Stimulated activated naive B cell treated with anti-CD40 and anti-IgM and Interleukin-4, amounts not matched to agents 10 μg/mL and 1 μg/mL and 100 μg/mL, for 72 hours (primary cell): ENCODE data around the gene SCAND1.
"Not testable (repeated sequence)": the region's sequence is repeated elsewhere in the genome, so short reads cannot be mapped to it uniquely, and the experiment has no call there.

Experiments
- ATAC-seq, 2 donors: fragments of 150-1000 bp; cut with Tn5 transposase; replicated peaks; 2 replicates each; pipeline ENCODE4 v1.10.0; 2021; ENCODE audit warnings: moderate library complexity in 1 of 2
- DNase-seq: peaks from one replicate; pipeline ENCODE4 v3.0.0; 2021
- H3K27ac Mint-ChIP-seq: one replicate; pipeline ENCODE4 v1.8.0; 2022; ENCODE audit warnings: mild to moderate bottlenecking, mixed read lengths
- H3K27me3 Mint-ChIP-seq, 2 donors: one replicate each; pipeline ENCODE4 v1.8.0; 2022; ENCODE audit warnings: mixed read lengths in 2 of 2
- H3K36me3 Mint-ChIP-seq, 2 donors: one replicate each; pipeline ENCODE4 v1.8.0; 2022; ENCODE audit warnings: mixed read lengths in 2 of 2, mild to moderate bottlenecking in 1 of 2
- H3K4me1 Mint-ChIP-seq, 2 donors: one replicate each; pipeline ENCODE4 v1.8.0; 2022; ENCODE audit warnings: mixed read lengths in 2 of 2, mild to moderate bottlenecking in 1 of 2
- H3K4me3 Mint-ChIP-seq, 2 donors: one replicate each; pipeline ENCODE4 v1.8.0; 2022; ENCODE audit warnings: mild to moderate bottlenecking in 2 of 2, mixed read lengths in 2 of 2, moderate library complexity in 1 of 2
- H3K9me3 Mint-ChIP-seq, 2 donors: one replicate each; pipeline ENCODE4 v1.8.0; 2022; ENCODE audit warnings: mixed read lengths in 2 of 2, mild to moderate bottlenecking in 1 of 2

SCAND1 gene

DNA sequence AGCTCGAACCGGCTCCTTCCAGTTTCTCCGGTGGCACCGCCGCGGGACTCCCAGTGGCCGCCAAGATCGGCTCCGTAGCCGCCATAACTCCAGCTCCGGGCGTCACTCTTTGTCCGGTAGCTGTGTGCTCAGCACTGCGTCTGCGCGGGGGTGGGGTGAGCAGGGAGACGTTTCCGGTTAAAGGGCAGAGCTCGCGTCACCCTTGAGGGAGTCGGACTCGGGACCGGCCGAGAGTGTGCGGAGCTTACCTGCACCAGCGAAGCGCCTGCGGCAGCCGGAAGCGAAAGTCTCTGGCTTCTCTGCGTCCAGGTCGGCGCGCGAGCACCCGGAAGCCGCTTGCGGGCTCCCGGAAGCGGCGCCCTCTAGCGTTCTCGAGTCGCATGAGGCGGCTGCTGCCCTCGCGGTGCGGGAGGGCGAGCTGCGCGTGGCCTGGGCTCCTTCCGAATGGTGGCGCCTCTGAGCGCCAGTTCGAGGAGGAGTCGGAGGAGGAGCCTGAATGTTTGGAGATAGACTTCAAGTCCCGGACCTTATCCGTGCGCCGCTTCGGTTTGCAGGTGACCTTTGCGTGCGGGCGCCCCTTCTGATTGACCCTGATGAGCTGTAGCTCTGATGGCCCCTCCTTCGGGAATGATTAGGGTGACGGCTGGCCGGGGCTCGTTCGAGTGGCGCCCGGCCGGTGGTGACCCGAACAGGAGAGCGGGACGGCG, at the start of gene SCAND1:
SCAND1 (minus strand) TSS at position 303 of the 707 bp plus-strand sequence; CDS start at position 85, 218 bp downstream.
- peaks cover 12 to 19% of the 10 kb centered on the region in 2 donors for H3K36me3 Mint-ChIP-seq
- DNase-seq (peak; percentile 99), ATAC-seq (peak; percentile 88 to 89)
- peaks cover 10 to 15% of the 10 kb centered on the region in 2 donors for H3K4me1 Mint-ChIP-seq
- H3K9me3 Mint-ChIP-seq = peaks cover 3 to 5% of the 10 kb centered on the region in 2 donors
- H3K4me3 Mint-ChIP-seq = peak within 1 kb of the TSS; percentile 93 to 100
- peak within 1 kb of the TSS; percentile 100 for H3K27ac Mint-ChIP-seq
- no peaks in the 10 kb centered on the region for H3K27me3 Mint-ChIP-seq

DNA sequence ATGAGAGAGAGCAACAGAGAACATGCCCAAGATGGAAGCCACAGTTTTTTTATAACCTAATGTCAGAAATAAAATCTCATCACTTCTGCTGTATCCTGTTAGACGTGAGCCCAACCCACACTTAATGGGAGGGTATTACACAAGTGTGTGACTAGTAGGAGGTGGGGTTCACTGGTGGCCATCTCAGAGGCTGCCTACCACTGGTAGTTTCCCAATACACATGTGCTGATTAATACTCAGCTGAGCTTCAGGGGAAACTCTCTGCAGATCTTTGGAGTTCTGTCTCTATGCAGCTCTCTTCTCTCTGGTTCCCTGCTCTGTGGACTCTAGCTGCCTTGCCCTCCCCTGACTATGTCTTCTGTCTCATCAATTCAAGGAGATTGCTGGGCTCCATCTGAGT, 49.7 kb upstream of the SCAND1 start:
- Mint-ChIP-seq H3K4me1 (no peaks in the 10 kb centered on the region), H3K4me3 (no peak overlapping the region), H3K9me3 (peaks cover 11 to 17% of the 10 kb centered on the region in 2 donors), H3K27me3 (peaks cover 11 to 23% of the 10 kb centered on the region in 2 donors), H3K27ac (peak overlapping the region; percentile 52), H3K36me3 (peaks cover 3 to 17% of the 10 kb centered on the region in 2 donors)
- no peak for ATAC-seq
- no peak for DNase-seq

GRCh38 chr20:36002855-36003254, 48.6 kb upstream of the SCAND1 start:
- Mint-ChIP-seq H3K27ac (no peak overlapping the region), H3K4me1 (no peaks in the 10 kb centered on the region), H3K9me3 (peaks cover 11 to 17% of the 10 kb centered on the region in 2 donors), H3K27me3 (peaks cover 11 to 23% of the 10 kb centered on the region in 2 donors), H3K4me3 (no peak overlapping the region), H3K36me3 (peaks cover 3 to 17% of the 10 kb centered on the region in 2 donors)
- no peak for DNase-seq
- no peak for ATAC-seq

DNA sequence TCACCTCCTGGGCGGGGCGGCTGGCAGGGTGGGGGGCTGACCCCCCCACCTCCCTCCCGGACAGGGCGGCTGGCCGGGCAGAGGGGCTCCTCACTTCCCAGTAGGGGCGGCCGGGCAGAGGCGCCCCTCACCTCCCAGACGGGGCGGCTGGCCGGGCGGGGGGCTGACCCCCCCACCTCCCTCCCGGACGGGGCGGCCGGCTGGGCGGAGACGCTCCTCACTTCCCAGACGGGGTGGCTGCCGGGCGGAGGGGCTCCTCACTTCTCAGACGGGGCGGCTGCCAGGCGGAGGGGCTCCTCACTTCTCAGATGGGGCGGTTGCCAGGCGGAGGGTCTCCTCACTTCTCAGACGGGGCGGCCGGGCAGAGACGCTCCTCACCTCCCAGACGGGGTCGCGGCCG, 47.0 kb upstream of the SCAND1 start:
- DNase-seq = not testable (repeated sequence)

DNA sequence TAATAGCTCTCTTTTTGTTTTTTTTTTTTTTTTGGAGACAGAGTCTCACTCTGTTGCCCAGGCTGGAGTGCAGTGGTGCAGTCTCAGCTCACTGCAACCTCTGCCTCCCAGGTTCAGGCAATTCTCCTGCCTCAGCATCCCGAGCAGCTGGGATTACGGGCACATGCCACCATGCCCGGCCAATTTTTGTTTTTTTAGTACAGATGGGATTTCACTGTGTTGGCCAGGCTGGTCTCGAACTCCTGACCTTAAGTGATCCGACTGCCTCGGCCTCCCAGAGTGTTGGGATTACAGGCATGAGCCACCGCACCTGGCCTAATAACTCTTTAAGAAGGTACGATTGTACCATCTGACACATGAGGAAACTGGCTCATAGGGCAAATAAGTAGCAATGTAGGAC, 42.2 kb upstream of the SCAND1 start:
- ATAC-seq, H3K4me3 Mint-ChIP-seq, H3K27ac Mint-ChIP-seq, H3K36me3 Mint-ChIP-seq, DNase-seq, H3K9me3 Mint-ChIP-seq, H3K27me3 Mint-ChIP-seq: not testable (repeated sequence)
- H3K4me1 Mint-ChIP-seq = peaks cover 6 to 18% of the 10 kb centered on the region in 2 donors

More for the DNA sequence above, 47.0 kb upstream of the SCAND1 start:
- H3K27ac Mint-ChIP-seq, H3K4me1 Mint-ChIP-seq, H3K4me3 Mint-ChIP-seq, ATAC-seq: not testable (repeated sequence)
- Mint-ChIP-seq H3K36me3 (peaks cover 3 to 17% of the 10 kb centered on the region in 2 donors), H3K27me3 (peaks cover 11 to 23% of the 10 kb centered on the region in 2 donors), H3K9me3 (peaks cover 11 to 17% of the 10 kb centered on the region in 2 donors)

GRCh38 chr20:35994994-35995453, 40.7 kb upstream of the SCAND1 start:
- Mint-ChIP-seq H3K27ac (no peak overlapping the region), H3K36me3 (no peaks in the 10 kb centered on the region), H3K4me3 (no peak overlapping the region), H3K9me3 (no peaks in the 10 kb centered on the region), H3K4me1 (peaks cover 6 to 18% of the 10 kb centered on the region in 2 donors), H3K27me3 (peaks cover under 1 to 6% of the 10 kb centered on the region in 2 donors)
- ATAC-seq = peak; percentile 94 to 95
- peak; percentile 67 for DNase-seq

DNA sequence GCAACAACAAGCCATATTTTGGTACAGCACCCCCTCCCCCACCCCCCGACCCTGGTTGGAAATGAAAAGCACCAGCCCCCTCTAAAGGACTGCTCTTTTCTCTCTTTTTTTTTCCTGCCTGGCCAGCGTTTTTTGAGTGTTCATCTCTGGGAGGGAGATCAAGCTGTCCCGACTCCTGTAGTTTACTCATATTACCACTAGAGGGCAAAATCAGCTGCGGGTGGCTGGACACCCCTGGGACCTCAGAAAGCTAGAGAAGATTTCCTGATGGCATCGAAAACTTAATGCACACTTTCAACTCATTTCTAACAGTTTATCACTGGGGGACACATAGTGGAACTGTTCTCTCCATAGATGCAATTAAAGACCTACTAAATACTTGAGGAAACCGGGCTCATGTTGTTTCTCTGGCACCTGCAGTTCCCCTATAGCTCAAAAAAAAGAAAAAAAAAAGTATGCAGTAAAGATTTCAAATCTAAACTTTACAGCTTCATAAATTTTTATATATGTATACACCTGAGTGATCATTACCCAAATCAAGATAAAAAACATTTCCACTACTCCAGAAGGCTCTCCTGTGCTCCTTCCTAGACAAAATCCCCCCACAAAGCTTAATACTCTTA, 38.5 kb upstream of the SCAND1 start:
- no peak overlapping the region for H3K27ac Mint-ChIP-seq
- H3K4me1 Mint-ChIP-seq = peaks cover 6 to 18% of the 10 kb centered on the region in 2 donors
- H3K36me3 Mint-ChIP-seq = no peaks in the 10 kb centered on the region
- H3K9me3 Mint-ChIP-seq = no peaks in the 10 kb centered on the region
- H3K4me3 Mint-ChIP-seq = peak overlapping the region in 1 of 2 donors; percentile 39
- ATAC-seq (peak; percentile 84 to 86), DNase-seq (peak; percentile 35)
- peaks cover 15 to 20% of the 10 kb centered on the region in 2 donors for H3K27me3 Mint-ChIP-seq

DNA sequence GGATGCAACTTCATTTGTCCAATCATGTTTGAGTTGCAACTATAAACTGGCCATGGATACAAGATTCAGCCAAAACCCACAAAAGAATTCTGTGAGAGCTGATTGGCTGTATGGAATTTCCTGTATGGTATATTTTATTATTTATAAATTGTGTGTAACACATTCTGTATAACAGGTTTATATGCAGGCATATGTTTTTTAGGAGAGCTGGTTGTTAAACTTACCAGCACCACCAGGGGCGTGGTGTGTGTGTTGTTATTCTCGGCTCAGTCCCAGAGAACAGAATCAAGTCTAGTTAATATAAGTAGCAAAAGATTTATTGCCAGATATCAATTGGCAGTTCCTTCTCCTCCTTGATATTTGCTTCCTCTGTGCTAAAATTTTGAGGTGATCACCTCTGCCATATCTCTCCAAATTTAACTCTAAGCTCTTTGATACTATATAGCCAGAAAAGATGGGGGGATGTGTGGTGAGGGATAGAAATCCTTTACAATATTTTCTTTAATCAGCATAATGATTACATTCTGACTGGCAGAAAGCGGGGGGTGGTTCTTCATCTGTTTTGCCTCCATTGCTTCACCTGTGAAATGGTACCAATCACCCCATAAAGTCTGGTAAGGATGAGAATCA, 37.0 kb upstream of the SCAND1 start:
- H3K9me3 Mint-ChIP-seq = no peaks in the 10 kb centered on the region
- H3K4me3 Mint-ChIP-seq = no peak overlapping the region
- ATAC-seq (no peak), DNase-seq (no peak)
- H3K36me3 Mint-ChIP-seq = peaks cover 0 to 2% of the 10 kb centered on the region in 2 donors
- peaks cover 15 to 30% of the 10 kb centered on the region in 2 donors for H3K27me3 Mint-ChIP-seq
- no peak overlapping the region for H3K27ac Mint-ChIP-seq
- H3K4me1 Mint-ChIP-seq = peaks cover 6 to 18% of the 10 kb centered on the region in 2 donors

GRCh38 chr20:35988910-35989463, 34.7 kb upstream of the SCAND1 start:
- no peak overlapping the region for H3K27ac Mint-ChIP-seq
- DNase-seq = no peak
- H3K36me3 Mint-ChIP-seq = peaks cover 0 to 2% of the 10 kb centered on the region in 2 donors

DNA sequence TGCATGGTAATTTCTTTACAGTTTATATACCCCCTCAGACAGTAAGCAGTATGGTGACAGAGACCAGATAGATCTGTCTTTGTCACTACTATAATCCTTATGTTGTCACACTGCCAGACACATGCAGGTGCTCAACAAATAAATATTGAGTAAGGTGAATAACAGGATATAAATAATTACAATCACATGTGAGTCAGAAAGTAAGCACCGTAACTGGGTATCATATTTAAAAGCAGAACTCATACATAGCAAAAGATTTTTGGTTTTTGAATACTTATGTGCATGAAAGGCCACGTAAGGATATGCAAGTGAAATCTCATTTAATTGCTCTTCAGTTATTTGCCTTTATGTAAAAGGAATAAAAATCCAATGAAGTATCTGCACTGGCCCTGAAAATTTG, 31.5 kb upstream of the SCAND1 start:
- no peak overlapping the region for H3K27ac Mint-ChIP-seq
- no peaks in the 10 kb centered on the region for H3K4me1 Mint-ChIP-seq
- no peaks in the 10 kb centered on the region for H3K9me3 Mint-ChIP-seq
- ATAC-seq (no peak), DNase-seq (no peak)
- no peak overlapping the region for H3K4me3 Mint-ChIP-seq
- H3K27me3 Mint-ChIP-seq = peaks cover 20 to 31% of the 10 kb centered on the region in 2 donors
- peaks cover 0 to 2% of the 10 kb centered on the region in 2 donors for H3K36me3 Mint-ChIP-seq

More at GRCh38 chr20:35988910-35989463, 34.7 kb upstream of the SCAND1 start:
- no peak overlapping the region for H3K4me3 Mint-ChIP-seq
- H3K27me3 Mint-ChIP-seq = peaks cover 15 to 32% of the 10 kb centered on the region in 2 donors
- H3K9me3 Mint-ChIP-seq = no peaks in the 10 kb centered on the region
- peaks cover 3 to 7% of the 10 kb centered on the region in 2 donors for H3K4me1 Mint-ChIP-seq
- ATAC-seq = no peak

GRCh38 chr20:35984382-35984781, 30.1 kb upstream of the SCAND1 start:
- ATAC-seq = no peak
- Mint-ChIP-seq H3K27ac (no peak overlapping the region), H3K27me3 (peaks cover 13 to 29% of the 10 kb centered on the region in 2 donors), H3K4me3 (no peak overlapping the region), H3K9me3 (no peaks in the 10 kb centered on the region), H3K4me1 (no peaks in the 10 kb centered on the region), H3K36me3 (peaks cover 0 to 2% of the 10 kb centered on the region in 2 donors)
- DNase-seq = no peak

- no peaks in the 10 kb centered on the region for H3K4me1 Mint-ChIP-seq
Measured at GRCh38 chr20:35981969-35982368, 27.7 kb upstream of the SCAND1 start.

DNA sequence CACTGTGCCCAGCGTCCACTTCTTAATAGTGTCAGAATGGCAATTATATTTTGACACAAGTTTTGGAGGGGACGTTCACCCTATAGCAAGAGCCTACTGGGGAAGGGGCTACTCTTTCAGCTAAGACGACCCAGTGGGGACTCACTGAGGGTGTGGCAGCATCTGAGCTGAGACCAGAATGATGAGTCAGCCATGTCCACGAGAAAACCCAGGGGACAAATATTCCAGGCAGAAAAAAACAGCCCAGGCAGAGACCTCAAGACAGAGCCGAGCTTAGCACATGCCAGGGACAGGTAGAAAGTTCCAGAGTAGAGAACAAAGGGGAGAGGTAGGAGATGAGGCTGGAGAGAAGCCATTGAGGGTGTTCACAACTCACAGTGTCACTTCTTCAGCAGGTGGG, 25.2 kb upstream of the SCAND1 start:
- H3K4me3 Mint-ChIP-seq = no peak overlapping the region
- no peaks in the 10 kb centered on the region for H3K4me1 Mint-ChIP-seq
- no peaks in the 10 kb centered on the region for H3K9me3 Mint-ChIP-seq
- DNase-seq (no peak), ATAC-seq (no peak)
- H3K36me3 Mint-ChIP-seq = peaks cover 0 to 1% of the 10 kb centered on the region in 2 donors
- H3K27ac Mint-ChIP-seq = peak overlapping the region; percentile 0
- peaks cover 10 to 11% of the 10 kb centered on the region in 2 donors for H3K27me3 Mint-ChIP-seq

More at GRCh38 chr20:35981969-35982368, 27.7 kb upstream of the SCAND1 start:
- no peak for DNase-seq
- H3K4me3 Mint-ChIP-seq = no peak overlapping the region
- H3K9me3 Mint-ChIP-seq = no peaks in the 10 kb centered on the region
- peaks cover 5 to 19% of the 10 kb centered on the region in 2 donors for H3K27me3 Mint-ChIP-seq
- ATAC-seq = no peak
- peaks cover 0 to 2% of the 10 kb centered on the region in 2 donors for H3K36me3 Mint-ChIP-seq
- no peak overlapping the region for H3K27ac Mint-ChIP-seq

GRCh38 chr20:35978041-35978513, 23.8 kb upstream of the SCAND1 start:
- H3K9me3 Mint-ChIP-seq = no peaks in the 10 kb centered on the region
- peaks cover 0 to 1% of the 10 kb centered on the region in 2 donors for H3K36me3 Mint-ChIP-seq
- H3K4me1 Mint-ChIP-seq = no peaks in the 10 kb centered on the region
- ATAC-seq (no peak), DNase-seq (no peak)
- no peak overlapping the region for H3K27ac Mint-ChIP-seq
- peaks cover 10 to 11% of the 10 kb centered on the region in 2 donors for H3K27me3 Mint-ChIP-seq
- no peak overlapping the region for H3K4me3 Mint-ChIP-seq
